T-helper 1 cell (primary cell): Measurements from ENCODE around the gene PDCD4.
A peak's percentile ranks its signal among the peaks of the same experiment; 100 is the strongest.

ENCODE experiments used
- DNase-seq, 5 donors: peaks; one replicate each; pipeline ENCODE4 v3.0.0-alpha.2; 2012 to 2020

PDCD4 gene

GRCh38 chr10:110861930-110862649 lies 9.6 kb upstream of the PDCD4 start:
- no peak for DNase-seq

DNA sequence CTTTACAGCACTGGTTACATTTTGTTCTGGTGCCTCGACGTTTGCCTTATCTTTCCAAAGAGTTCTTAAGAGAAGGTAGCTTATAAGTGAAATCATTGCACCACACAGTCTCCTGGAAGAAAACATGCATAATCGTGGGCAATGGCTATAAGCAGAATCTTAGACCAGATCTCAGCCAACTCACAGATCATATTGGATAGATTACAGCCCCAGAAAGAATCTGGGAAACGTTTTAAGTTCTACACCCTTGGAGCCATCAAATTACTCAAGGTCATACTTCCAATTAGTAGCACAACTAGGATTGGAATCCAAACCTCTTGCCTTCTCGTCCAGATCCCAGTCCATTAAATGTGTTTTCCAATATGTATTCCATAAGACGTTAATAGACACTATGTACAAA lies 8.8 kb upstream of the PDCD4 start:
- no peak for DNase-seq

DNA sequence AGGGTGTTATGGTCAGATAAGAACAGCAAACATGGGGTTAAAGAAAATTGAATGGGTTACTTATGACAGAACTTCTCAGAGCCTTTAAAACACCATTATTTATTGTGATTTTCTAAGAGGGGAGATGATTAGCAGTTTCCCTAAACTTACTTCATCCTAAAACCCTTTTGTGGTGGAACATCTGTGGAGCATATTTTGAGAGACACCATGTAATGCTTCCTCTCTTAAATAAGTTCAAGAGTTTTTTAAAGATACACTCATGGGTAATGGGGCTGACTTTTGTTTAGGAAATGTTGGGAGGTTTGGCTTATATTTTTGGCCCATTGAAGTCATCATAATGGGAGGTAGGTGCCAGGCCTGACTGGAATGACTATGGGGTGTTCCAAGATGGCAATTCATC lies 8.4 kb upstream of the PDCD4 start:
- DNase-seq, result no peak

GRCh38 chr10:110863956-110864355 lies 7.8 kb upstream of the PDCD4 start:
- peak in 1 of 5 donors; percentile 9 for DNase-seq

DNA sequence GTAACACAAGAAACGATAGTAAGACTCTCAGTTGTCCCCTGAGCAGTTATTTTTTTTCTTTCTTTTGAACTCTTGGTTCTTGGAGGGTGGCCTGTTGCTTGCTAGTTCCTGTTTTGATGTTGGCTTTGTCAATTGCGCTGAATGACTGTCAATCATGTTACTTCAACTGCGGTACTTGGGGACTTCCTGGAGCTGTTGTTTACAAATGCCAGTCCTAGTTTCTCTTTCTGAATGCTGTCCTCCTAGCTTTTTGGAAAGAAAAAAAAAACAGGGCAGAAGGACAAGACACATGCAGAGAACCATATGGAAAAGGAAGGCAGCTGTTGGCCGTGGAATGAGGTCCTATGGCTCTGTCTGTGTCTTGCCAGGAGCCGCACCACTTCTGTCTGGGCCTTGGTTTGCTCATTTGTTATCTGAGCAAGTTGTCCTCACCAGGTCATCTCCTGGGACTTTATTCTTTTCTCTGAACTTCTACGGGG lies 7.0 kb upstream of the PDCD4 start:
- DNase-seq, result peak in 4 of 5 donors; percentile 42 to 93 (median 50)

- DNase-seq, result no peak
Observed at GRCh38 chr10:110865186-110865808, 6.4 kb upstream of the PDCD4 start.

- no peak for DNase-seq
Observed at GRCh38 chr10:110865809-110866482, 5.8 kb upstream of the PDCD4 start.

- peak in 1 of 5 donors; percentile 32 for DNase-seq
Observed at GRCh38 chr10:110867011-110867806, 4.5 kb upstream of the PDCD4 start.

DNA sequence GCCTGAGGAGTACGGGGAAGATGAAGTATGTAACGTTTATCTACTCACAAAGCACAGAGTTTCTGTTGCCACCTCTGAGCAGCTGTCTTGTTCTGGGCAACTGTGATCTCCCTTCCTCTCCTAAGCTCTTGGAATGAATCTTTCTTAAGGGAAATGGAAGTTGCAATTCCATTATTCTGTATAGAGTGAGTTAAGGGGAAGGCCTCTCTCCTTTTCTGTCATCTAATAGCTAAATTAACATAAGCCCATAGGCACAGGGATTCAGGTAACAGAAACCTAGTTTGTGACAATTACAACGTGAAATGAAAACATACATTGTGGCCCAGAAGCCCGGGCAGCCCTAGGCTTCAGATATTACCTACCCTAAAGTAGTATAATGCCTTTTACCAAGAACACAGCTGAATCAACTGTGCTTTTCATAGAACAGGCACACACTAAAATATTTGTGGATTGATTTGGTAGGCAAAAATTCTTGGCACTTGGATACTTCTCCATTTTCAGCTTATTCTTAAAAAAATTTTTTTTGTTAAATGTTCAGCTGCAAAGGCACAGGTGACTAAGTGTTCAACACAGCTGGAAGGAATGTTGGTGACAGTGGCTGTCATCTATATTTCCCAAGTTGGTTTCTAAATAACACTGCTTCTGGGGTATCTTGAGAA lies 3.8 kb upstream of the PDCD4 start:
- DNase-seq, result peak in 1 of 5 donors; percentile 12

DNA sequence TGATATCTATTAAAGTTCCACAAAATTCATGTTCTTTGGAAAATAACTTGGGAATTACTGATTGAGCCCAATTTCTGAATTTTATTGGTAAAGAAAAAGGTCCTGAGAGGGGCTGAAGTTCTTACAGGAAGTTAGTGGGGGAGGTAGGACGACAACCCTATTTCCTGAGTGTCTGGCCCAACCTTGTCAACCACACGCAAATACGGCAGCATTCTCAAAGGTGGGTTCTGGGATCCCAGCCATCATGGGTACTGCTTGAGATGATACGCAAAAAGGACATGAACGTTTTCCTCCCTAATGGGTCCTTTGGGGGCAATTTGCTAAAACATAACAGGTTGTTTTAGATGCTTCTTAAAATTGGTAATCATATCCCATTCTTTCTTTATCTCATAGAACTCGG lies 2.7 kb upstream of the PDCD4 start:
- peak; percentile 28 to 64 (median 50) for DNase-seq

- no peak for DNase-seq
Observed at GRCh38 chr10:110870823-110871297, 868 bp upstream of the PDCD4 start.

- DNase-seq, result peak; percentile 73 to 87 (median 85)
Observed at GRCh38 chr10:110872145-110872983, 636 bp downstream of the PDCD4 start.

- DNase-seq, result no peak
Observed at GRCh38 chr10:110872984-110873923, 1.5 kb downstream of the PDCD4 start.

- DNase-seq, result no peak
Observed at GRCh38 chr10:110873951-110874350, 2.2 kb downstream of the PDCD4 start.

- no peak for DNase-seq
Observed at GRCh38 chr10:110876000-110876399, 4.3 kb downstream of the PDCD4 start.

- no peak for DNase-seq
Observed at GRCh38 chr10:110876788-110877187, 5.1 kb downstream of the PDCD4 start.

DNA sequence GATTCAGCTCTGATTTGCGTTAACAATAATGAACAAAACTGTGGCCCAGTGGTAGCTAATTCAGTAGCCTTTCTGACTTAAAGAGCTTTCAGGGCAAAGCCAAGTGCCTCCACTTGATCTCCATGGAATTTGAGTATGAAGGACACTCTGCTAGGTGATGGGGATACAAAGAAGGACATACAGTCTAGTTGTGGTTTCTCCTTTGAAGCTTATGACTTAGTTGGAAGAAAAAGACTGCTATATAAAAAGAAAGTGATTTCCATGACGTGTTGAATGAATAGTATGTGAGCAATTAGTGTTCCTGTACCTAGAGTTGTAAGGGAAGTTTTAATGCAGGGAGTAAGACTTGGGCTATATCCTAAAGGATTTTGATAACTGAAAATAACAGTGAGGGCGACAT lies 8.3 kb downstream of the PDCD4 start:
- DNase-seq, result no peak

GRCh38 chr10:110881247-110881646 lies 9.5 kb downstream of the PDCD4 start:
- no peak for DNase-seq

GRCh38 chr10:110881905-110882304 lies 10.2 kb downstream of the PDCD4 start:
- no peak for DNase-seq

- DNase-seq, result no peak
Observed at GRCh38 chr10:110883924-110884323, 12.2 kb downstream of the PDCD4 start.
